Endothelial cell (in vitro differentiated cells): ENCODE measurements around the gene C11orf54. TPM values are rescaled to one million over a fixed set of nuclear protein-coding genes. Genes with fewer than 3 reads are reported as not detected.
A peak's percentile ranks its signal among the peaks of the same experiment; 100 is the strongest.

Experiments used
- DNase-seq: peaks from one replicate; pipeline ENCODE4 v3.0.0; 2021; ENCODE audit warnings: low spot score
- H3K27ac Mint-ChIP-seq: one replicate; pipeline ENCODE4 v1.8.0; 2021; ENCODE audit warnings: mixed read lengths, inconsistent platforms; ENCODE audit not compliant: unreplicated experiment
- H3K27me3 Mint-ChIP-seq: one replicate; pipeline ENCODE4 v1.8.0; 2021; ENCODE audit warnings: mild to moderate bottlenecking, moderate library complexity, mixed read lengths, inconsistent platforms; ENCODE audit not compliant: unreplicated experiment
- H3K36me3 Mint-ChIP-seq: one replicate; pipeline ENCODE4 v1.8.0; 2021; ENCODE audit warnings: mild to moderate bottlenecking, low read depth, mixed read lengths, inconsistent platforms; ENCODE audit not compliant: unreplicated experiment
- H3K4me1 Mint-ChIP-seq: one replicate; pipeline ENCODE4 v1.8.0; 2021; ENCODE audit warnings: mild to moderate bottlenecking, mixed read lengths, inconsistent platforms; ENCODE audit not compliant: unreplicated experiment
- H3K4me3 Mint-ChIP-seq: one replicate; pipeline ENCODE4 v1.8.0; 2021; ENCODE audit warnings: mild to moderate bottlenecking, mixed read lengths, inconsistent platforms; ENCODE audit not compliant: unreplicated experiment
- H3K9me3 Mint-ChIP-seq: one replicate; pipeline ENCODE4 v1.8.0; 2021; ENCODE audit warnings: mixed read lengths, inconsistent platforms; ENCODE audit not compliant: unreplicated experiment
- long read RNA-seq: library from polyadenylated mRNA; unstranded; transcript quantifications from one replicate; pipeline ENCODE4 v2.0.0, GENCODE V29; 2020; ENCODE audit not compliant: unreplicated experiment
- total RNA-seq: library from RNA; stranded (reverse); fragmentation: NEBNext Ultra II Directional; extraction: Animal tissue kit (Norgen Biotek cat#: 25700); gene quantifications from one replicate; pipeline ENCODE4 v1.2.1, GENCODE V29; 2021; ENCODE audit not compliant: unreplicated experiment
- TF ChIP-seq, protein P1 (sequence below): fragments of 200-600 bp; sonication (generic); IDR thresholded peaks from one replicate; pipeline ENCODE4 v1.5.0; 2021; ENCODE audit warnings: antibody characterized with exemption; ENCODE audit not compliant: unreplicated experiment

C11orf54 gene
- 23.1 TPM for total RNA-seq
- long read RNA-seq, full-length matches to known transcripts, result 17 of 22 reads
- long read RNA-seq, partial matches to known transcripts, result 0 of 22 reads
- long read RNA-seq, other reads (novel, unspliced or antisense), result 5 of 22 reads

DNA sequence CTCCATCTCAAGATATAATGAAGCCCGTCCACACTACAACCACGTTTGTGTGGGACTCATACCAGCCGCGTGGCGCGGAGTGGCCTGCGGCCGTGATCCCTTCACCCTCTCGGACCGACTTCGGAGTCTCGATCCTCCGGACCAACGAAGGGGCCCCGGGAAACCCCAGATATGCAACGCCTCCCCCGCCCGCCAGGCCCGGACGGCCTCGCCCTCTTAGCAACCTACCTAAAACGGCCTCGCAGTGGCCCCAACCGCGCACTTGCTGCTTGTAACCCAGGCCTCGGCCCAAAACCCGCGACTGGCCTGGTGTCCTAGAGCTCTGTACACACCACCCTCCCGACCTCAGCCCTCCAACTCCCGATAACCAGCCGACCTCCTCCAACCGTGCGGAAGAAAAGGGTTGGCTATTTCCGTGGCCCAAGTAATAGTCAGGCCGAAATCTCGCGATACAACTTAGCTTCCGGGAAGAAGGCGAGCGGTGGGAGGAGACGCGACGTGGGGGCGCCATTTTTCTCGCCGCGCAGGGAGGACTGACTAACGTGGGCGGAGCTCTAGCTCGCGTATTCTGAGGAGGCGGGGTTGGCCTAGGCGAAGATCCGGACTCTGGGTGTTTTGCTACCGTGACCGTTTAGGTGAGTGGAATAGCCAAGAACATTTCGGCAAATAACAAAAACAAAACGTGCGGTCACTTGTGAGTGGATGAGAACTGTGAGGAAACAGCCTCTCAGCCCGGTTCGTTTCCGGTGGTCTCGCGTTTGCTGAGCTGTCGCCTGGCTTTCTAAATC lies at the start of gene C11orf54, which contains the start of gene TAF1D:
C11orf54 (plus strand) TSS at position 579 of the 788 bp plus-strand sequence. CDS start 5,722 bp downstream, outside the sequence.
TAF1D (minus strand) TSS at position 402 of the 788 bp plus-strand sequence. CDS start 2,191 bp downstream, outside the sequence.
- peak within 1 kb of the TSS; percentile 99 for H3K4me3 Mint-ChIP-seq
- H3K4me1 Mint-ChIP-seq, result peaks cover 55% of the 10 kb centered on the region
- H3K9me3 Mint-ChIP-seq, result no peaks in the 10 kb centered on the region
- peaks cover 26% of the 10 kb centered on the region for H3K27me3 Mint-ChIP-seq
- H3K27ac Mint-ChIP-seq, result peak within 1 kb of the TSS; percentile 100
- peak; percentile 97 for DNase-seq
- peaks cover 46% of the 10 kb centered on the region for H3K36me3 Mint-ChIP-seq
- TF ChIP-seq, protein P1, sequence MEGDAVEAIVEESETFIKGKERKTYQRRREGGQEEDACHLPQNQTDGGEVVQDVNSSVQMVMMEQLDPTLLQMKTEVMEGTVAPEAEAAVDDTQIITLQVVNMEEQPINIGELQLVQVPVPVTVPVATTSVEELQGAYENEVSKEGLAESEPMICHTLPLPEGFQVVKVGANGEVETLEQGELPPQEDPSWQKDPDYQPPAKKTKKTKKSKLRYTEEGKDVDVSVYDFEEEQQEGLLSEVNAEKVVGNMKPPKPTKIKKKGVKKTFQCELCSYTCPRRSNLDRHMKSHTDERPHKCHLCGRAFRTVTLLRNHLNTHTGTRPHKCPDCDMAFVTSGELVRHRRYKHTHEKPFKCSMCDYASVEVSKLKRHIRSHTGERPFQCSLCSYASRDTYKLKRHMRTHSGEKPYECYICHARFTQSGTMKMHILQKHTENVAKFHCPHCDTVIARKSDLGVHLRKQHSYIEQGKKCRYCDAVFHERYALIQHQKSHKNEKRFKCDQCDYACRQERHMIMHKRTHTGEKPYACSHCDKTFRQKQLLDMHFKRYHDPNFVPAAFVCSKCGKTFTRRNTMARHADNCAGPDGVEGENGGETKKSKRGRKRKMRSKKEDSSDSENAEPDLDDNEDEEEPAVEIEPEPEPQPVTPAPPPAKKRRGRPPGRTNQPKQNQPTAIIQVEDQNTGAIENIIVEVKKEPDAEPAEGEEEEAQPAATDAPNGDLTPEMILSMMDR, result no peak

DNA sequence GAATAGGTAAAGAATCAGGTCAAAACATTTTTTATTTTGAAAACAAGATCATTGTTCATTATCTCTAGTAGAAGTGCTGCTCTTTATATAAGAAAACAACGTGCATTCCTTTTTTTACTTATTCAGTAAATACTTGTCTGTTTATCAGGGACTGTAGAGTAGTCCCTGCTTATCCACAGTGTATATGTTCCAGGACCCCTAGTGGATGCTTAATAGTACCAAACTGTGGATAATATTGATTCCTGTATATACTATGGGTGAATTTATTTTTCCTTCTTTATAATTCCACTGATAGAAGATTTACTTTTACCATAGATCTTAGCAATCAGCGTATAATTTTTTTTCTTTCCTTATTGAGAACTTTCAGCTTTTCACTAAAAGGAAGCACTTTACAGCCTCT lies 47.4 kb upstream of the C11orf54 start:
- H3K27ac Mint-ChIP-seq, result no peak overlapping the region
- TF ChIP-seq, protein P1, result no peak
- no peak for DNase-seq
- H3K36me3 Mint-ChIP-seq, result peaks cover 23% of the 10 kb centered on the region
- H3K4me3 Mint-ChIP-seq, result no peak overlapping the region
- H3K9me3 Mint-ChIP-seq, result no peaks in the 10 kb centered on the region
- H3K27me3 Mint-ChIP-seq, result no peaks in the 10 kb centered on the region
- peaks cover 2% of the 10 kb centered on the region for H3K4me1 Mint-ChIP-seq

DNA sequence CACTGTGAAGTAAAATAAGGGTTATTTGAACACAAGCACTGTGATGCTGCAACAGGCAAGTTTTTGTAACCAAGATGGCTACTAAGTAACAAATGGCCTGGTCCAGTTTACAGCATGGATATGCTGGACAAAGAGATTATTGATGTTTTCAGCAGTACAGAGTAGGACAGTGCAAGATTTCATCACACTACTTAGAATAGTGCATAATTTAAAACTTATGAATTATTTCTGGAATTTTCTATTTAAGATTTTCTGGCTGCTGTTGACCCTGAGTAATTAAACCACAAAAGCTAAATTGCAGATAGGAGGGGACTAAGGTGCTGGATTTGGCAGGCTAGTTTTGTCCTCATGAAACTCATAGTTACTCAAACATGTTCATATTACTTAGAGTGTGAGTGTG lies 46.9 kb upstream of the C11orf54 start:
- Mint-ChIP-seq H3K9me3 (no peaks in the 10 kb centered on the region), H3K4me1 (peaks cover 6% of the 10 kb centered on the region), H3K27me3 (no peaks in the 10 kb centered on the region), H3K4me3 (no peak overlapping the region), H3K27ac (no peak overlapping the region), H3K36me3 (peaks cover 25% of the 10 kb centered on the region)
- TF ChIP-seq, protein P1, result no peak
- DNase-seq, result no peak

DNA sequence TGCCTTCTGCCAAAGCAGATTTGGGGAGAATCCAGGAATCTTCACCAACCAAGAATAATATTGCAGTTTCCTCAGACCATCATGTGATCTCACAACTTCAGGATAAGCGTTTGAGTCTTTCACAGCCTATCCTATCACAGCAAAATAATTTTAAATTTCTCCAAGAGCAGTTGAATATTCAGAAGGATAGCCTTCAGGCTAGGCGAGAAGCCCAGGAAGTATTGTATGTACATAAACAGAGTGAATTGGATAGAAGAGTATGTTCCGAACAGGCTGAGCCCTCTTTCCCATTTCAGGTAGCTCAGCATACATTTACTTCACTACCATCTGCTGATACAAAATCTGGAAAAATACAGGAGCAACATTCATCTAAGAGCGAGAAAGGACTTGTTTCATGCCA lies 43.9 kb upstream of the C11orf54 start:
- no peak for DNase-seq
- Mint-ChIP-seq H3K9me3 (no peaks in the 10 kb centered on the region), H3K27me3 (no peaks in the 10 kb centered on the region), H3K36me3 (peaks cover 29% of the 10 kb centered on the region), H3K4me1 (peaks cover 9% of the 10 kb centered on the region), H3K27ac (no peak overlapping the region), H3K4me3 (no peak overlapping the region)
- TF ChIP-seq, protein P1, result no peak

DNA sequence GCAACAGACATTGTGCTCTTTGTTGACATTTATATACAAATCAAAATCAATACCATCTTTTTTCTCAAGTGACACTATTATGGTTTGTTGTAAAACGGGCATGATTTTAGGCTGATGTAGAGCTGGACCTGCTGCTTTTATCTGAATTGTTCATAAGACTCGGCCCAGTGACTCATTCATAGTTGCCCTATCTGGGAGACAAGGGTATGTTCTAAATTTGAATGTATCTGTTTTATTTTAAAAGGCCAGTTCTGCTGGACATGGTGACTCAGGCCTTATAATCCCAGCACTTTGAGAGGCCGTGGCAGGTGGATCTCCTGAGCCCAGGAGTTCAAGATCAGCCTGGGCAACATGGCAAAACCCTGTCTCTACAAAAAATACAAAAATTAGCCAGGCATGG lies 40.6 kb upstream of the C11orf54 start:
- Mint-ChIP-seq H3K4me3 (no peak overlapping the region), H3K4me1 (peaks cover 9% of the 10 kb centered on the region), H3K27ac (no peak overlapping the region), H3K27me3 (no peaks in the 10 kb centered on the region), H3K36me3 (peaks cover 29% of the 10 kb centered on the region), H3K9me3 (no peaks in the 10 kb centered on the region)
- DNase-seq, result no peak
- TF ChIP-seq, protein P1, result no peak
